Measurements from ENCODE around the gene PSMB8. TPM values are rescaled to one million over a fixed set of nuclear protein-coding genes. Genes with fewer than 3 reads are reported as not detected.

The PSMB8 gene
- total RNA-seq, 1 experiment from 2014 or later: 31.6 TPM

GRCh38 chr6:32815996-32816395 is 27.9 kb downstream of the PSMB8 start:
- H3K36me3 ChIP-seq (ENCODE audit: low read depth, low read length): no peaks in the 10 kb centered on the region
- peaks cover 18% of the 10 kb centered on the region for H3K4me1 ChIP-seq (ENCODE audit: insufficient read depth, low read length)
- no peaks in the 10 kb centered on the region for H4K20me1 ChIP-seq (ENCODE audit: low read length)
- peak overlapping the region; percentile 6; the same call in 1 of the 2 replicates for H3K27ac ChIP-seq (ENCODE audit: low read length)
- no peaks in the 10 kb centered on the region for H3K9me3 ChIP-seq (ENCODE audit: low read length)
- ChIA-PET POLR2A (ENCODE audit: unreplicated experiment) (no interaction called here), CTCF (no interaction called here)
- H3K27me3 ChIP-seq (ENCODE audit: low read length): 0 out of 2 replicates have a peak, but pooled peaks cover 3% of the 10 kb centered on the region
- H3F3A ChIP-seq (ENCODE audit: low read length, unreplicated experiment): no peaks in the 10 kb centered on the region
- no peak overlapping the region for H2AFZ ChIP-seq (ENCODE audit: low read length)
- TF ChIP-seq CTCF (conservative IDR thresholded peaks at IDR 0.05; ENCODE audit: low read depth, low read length): no peak
- TF ChIP-seq EZH2phosphoT487 (IDR thresholded peaks at IDR 0.05; ENCODE audit: borderline replicate concordance, low read length): no peak
- TF ChIP-seq EZH2 (IDR thresholded peaks at IDR 0.05; ENCODE audit: low read length, unreplicated experiment): no peak
- DNase-seq (no peak), ATAC-seq (no peak)
- no TSS peak for BruUV-seq (replicated peaks)
- no peak overlapping the region; the same call in 1 of the 2 replicates for H3K4me2 ChIP-seq (ENCODE audit: low read length)
- intact Hi-C loops (cut with micrococcal nuclease): no loop called here
- no peak overlapping the region for H3K4me3 ChIP-seq (ENCODE audit: low read length)
- no peaks in the 10 kb centered on the region for H3K79me2 ChIP-seq (ENCODE audit: low read length)
- no peaks in the 10 kb centered on the region for H3K9me2 ChIP-seq (replicated peaks; ENCODE audit: low read length)
- no peak overlapping the region for H3K9ac ChIP-seq (ENCODE audit: low read length)

GRCh38 chr6:32815115-32815514 is 28.7 kb downstream of the PSMB8 start:
- H3K27ac ChIP-seq (ENCODE audit: low read length): no peak overlapping the region
- H2AFZ ChIP-seq (ENCODE audit: low read length): no peak overlapping the region
- H3K79me2 ChIP-seq (ENCODE audit: low read length): no peaks in the 10 kb centered on the region
- H3K9ac ChIP-seq (ENCODE audit: low read length): no peak overlapping the region
- peaks cover 18% of the 10 kb centered on the region for H3K4me1 ChIP-seq (ENCODE audit: insufficient read depth, low read length)
- no peak for DNase-seq
- no peak for TF ChIP-seq CTCF (conservative IDR thresholded peaks at IDR 0.05; ENCODE audit: low read depth, low read length)
- no peak for TF ChIP-seq EZH2 (IDR thresholded peaks at IDR 0.05; ENCODE audit: low read length, unreplicated experiment)
- TF ChIP-seq EZH2phosphoT487 (IDR thresholded peaks at IDR 0.05; ENCODE audit: borderline replicate concordance, low read length): no peak
- no peak overlapping the region for H3K4me3 ChIP-seq (ENCODE audit: low read length)
- no peak for ATAC-seq
- 0 out of 2 replicates have a peak, but pooled peaks cover 3% of the 10 kb centered on the region for H3K27me3 ChIP-seq (ENCODE audit: low read length)
- no TSS peak for BruUV-seq (replicated peaks)
- no peaks in the 10 kb centered on the region for H3F3A ChIP-seq (ENCODE audit: low read length, unreplicated experiment)
- H3K36me3 ChIP-seq (ENCODE audit: low read depth, low read length): no peaks in the 10 kb centered on the region
- ChIA-PET CTCF (no interaction called here), POLR2A (ENCODE audit: unreplicated experiment) (no interaction called here)
- intact Hi-C loops (cut with micrococcal nuclease): no loop called here
- no peaks in the 10 kb centered on the region for H3K9me2 ChIP-seq (replicated peaks; ENCODE audit: low read length)
- no peaks in the 10 kb centered on the region for H3K9me3 ChIP-seq (ENCODE audit: low read length)
- no peaks in the 10 kb centered on the region for H4K20me1 ChIP-seq (ENCODE audit: low read length)
- H3K4me2 ChIP-seq (ENCODE audit: low read length): no peak overlapping the region

- Histone ChIP-seq H3K9me3 (ENCODE audit: low read length) (no peaks in the 10 kb centered on the region), H3K9me2 (replicated peaks; ENCODE audit: low read length) (no peaks in the 10 kb centered on the region), H3K27me3 (ENCODE audit: low read length) (0 out of 2 replicates have a peak, but pooled peaks cover 3% of the 10 kb centered on the region), H3K36me3 (ENCODE audit: low read depth, low read length) (no peaks in the 10 kb centered on the region), H3K79me2 (ENCODE audit: low read length) (no peaks in the 10 kb centered on the region), H4K20me1 (ENCODE audit: low read length) (no peaks in the 10 kb centered on the region), H3K27ac (ENCODE audit: low read length) (no peak overlapping the region), H3K4me1 (ENCODE audit: insufficient read depth, low read length) (peaks cover 12% of the 10 kb centered on the region), H3K4me3 (ENCODE audit: low read length) (no peak overlapping the region), H3K9ac (ENCODE audit: low read length) (no peak overlapping the region), H2AFZ (ENCODE audit: low read length) (no peak overlapping the region), H3F3A (ENCODE audit: low read length, unreplicated experiment) (no peaks in the 10 kb centered on the region), H3K4me2 (ENCODE audit: low read length) (no peak overlapping the region)
- ATAC-seq: no peak
- ChIA-PET POLR2A (ENCODE audit: unreplicated experiment) (no interaction called here), CTCF (no interaction called here)
- no TSS peak for BruUV-seq (replicated peaks)
- TF ChIP-seq EZH2phosphoT487 (IDR thresholded peaks at IDR 0.05; ENCODE audit: borderline replicate concordance, low read length) (no peak), EZH2 (IDR thresholded peaks at IDR 0.05; ENCODE audit: low read length, unreplicated experiment) (no peak), CTCF (conservative IDR thresholded peaks at IDR 0.05; ENCODE audit: low read depth, low read length) (no peak)
- no peak for DNase-seq
- intact Hi-C loops (cut with micrococcal nuclease): no loop called here
These were observed 29.7 kb downstream of the PSMB8 start for GRCh38 chr6:32814145-32814544.
